ENCODE data around the gene GCLC. TPM values are rescaled to one million over a fixed set of nuclear protein-coding genes. Genes with fewer than 3 reads are reported as not detected.

GCLC gene
- total and polyA plus RNA-seq, 12 donors = 7.3 to 116 (median 37.9) TPM

GRCh38 chr6:53498649-53499048, 46.3 kb downstream of the GCLC start:
- TF ChIP-seq, protein P1, sequence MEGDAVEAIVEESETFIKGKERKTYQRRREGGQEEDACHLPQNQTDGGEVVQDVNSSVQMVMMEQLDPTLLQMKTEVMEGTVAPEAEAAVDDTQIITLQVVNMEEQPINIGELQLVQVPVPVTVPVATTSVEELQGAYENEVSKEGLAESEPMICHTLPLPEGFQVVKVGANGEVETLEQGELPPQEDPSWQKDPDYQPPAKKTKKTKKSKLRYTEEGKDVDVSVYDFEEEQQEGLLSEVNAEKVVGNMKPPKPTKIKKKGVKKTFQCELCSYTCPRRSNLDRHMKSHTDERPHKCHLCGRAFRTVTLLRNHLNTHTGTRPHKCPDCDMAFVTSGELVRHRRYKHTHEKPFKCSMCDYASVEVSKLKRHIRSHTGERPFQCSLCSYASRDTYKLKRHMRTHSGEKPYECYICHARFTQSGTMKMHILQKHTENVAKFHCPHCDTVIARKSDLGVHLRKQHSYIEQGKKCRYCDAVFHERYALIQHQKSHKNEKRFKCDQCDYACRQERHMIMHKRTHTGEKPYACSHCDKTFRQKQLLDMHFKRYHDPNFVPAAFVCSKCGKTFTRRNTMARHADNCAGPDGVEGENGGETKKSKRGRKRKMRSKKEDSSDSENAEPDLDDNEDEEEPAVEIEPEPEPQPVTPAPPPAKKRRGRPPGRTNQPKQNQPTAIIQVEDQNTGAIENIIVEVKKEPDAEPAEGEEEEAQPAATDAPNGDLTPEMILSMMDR (IDR thresholded peaks at IDR 0.05) = no peak
- no peak for TF ChIP-seq POLR2A (IDR thresholded peaks at IDR 0.05)
- no peak for DNase-seq
- Histone ChIP-seq H3K9me3 (replicated peaks in 1 of 3) (no peaks in the 10 kb centered on the region), H3K27me3 (no peaks in the 10 kb centered on the region), H3K4me1 (replicated peaks in 1 of 2) (peaks cover 0 to 6% of the 10 kb centered on the region in 2 donors), H3K36me3 (replicated peaks in 1 of 2) (peaks cover 0 to 39% of the 10 kb centered on the region in 2 donors), H3K4me3 (no peak overlapping the region), H3K27ac (no peak overlapping the region)
- intact Hi-C loops (cut with DNase I) = loop anchor here in 1 of 2 donors (5.0 to 10.0 kb wide), 3 partner anchors 44 to 226 kb away; no protein-coding TSS in a partner anchor
- WGBS, 4 donors = 92 to 95% (median 93%) methylated on average over 6 of the region's 6 CpGs

DNA sequence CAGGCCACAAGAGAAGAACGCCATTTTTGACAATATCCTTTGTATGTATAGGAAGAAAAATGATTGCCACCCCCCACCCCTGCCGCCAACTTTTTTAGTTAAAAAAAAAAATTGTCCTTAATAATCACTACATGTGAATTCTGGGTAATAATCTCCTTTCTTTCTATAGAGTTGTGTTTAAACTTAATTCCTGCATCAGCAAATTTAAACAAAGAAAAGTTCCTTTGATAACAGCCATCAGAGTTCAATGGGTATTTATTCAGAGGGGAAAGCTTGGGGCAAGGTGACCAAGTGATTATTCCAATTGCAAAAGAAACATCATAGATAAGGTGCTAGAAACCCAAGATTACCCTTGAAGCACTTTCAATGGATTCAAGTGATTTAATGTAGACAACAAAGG, 47.0 kb downstream of the GCLC start:
- H3K4me1 ChIP-seq (replicated peaks in 1 of 2) = peaks cover 0 to 14% of the 10 kb centered on the region in 2 donors
- TF ChIP-seq POLR2A (IDR thresholded peaks at IDR 0.05) = no peak
- TF ChIP-seq, protein P1 (IDR thresholded peaks at IDR 0.05) = no peak
- 72 to 98% (median 95%) methylated on average over 2 of the region's 2 CpGs for WGBS, 4 donors
- no peak for DNase-seq
- intact Hi-C loops (cut with DNase I) = loop anchor here in 1 of 2 donors (5.0 to 10.0 kb wide), 3 partner anchors 44 to 227 kb away; no protein-coding TSS in a partner anchor
- H3K4me3 ChIP-seq = no peak overlapping the region
- H3K27me3 ChIP-seq = no peaks in the 10 kb centered on the region
- no peaks in the 10 kb centered on the region for H3K9me3 ChIP-seq (replicated peaks in 1 of 3)
- peaks cover 0 to 34% of the 10 kb centered on the region in 2 donors for H3K36me3 ChIP-seq (replicated peaks in 1 of 2)
- H3K27ac ChIP-seq = no peak overlapping the region

DNA sequence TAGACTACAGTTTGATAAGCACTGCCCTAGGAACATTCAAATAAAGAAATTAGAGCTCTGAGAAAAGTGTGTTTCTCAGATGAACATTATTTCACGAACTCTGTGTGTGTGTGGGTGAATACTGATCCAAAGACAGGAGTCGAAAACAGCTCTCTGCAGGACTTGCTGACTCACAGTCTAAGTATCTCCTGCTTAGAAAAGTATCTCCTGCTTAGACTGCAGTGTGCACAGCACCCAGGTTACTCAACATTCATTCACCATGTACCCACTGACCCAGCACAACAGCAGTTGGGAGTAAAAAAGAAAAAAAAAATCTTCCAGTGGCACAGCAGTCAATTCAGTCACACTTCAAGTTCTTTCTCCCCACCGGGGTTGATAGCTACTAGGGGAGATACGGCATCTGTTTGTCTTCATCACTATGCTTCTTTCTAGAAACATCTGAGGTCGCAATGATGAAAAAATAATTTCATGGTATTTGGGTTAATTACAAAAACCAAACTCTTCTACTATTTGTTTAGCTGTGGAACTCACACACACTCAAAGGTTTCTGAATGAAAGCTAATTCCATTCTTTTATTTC, 48.0 kb downstream of the GCLC start:
- intact Hi-C loops (cut with DNase I) = loop anchor here in 1 of 2 donors (5.0 to 10.0 kb wide), 3 partner anchors 45 to 228 kb away; no protein-coding TSS in a partner anchor

More for the DNA sequence above, 48.0 kb downstream of the GCLC start:
- Histone ChIP-seq H3K27ac (no peak overlapping the region), H3K4me1 (replicated peaks in 1 of 2) (peaks cover 0 to 16% of the 10 kb centered on the region in 2 donors), H3K27me3 (no peaks in the 10 kb centered on the region), H3K4me3 (no peak overlapping the region), H3K9me3 (replicated peaks in 1 of 3) (no peaks in the 10 kb centered on the region), H3K36me3 (replicated peaks in 1 of 2) (peaks cover 0 to 32% of the 10 kb centered on the region in 2 donors)
- 56 to 84% (median 68%) methylated on average over 5 of the region's 5 CpGs for WGBS, 4 donors
- TF ChIP-seq POLR2A (IDR thresholded peaks at IDR 0.05) = no peak
- TF ChIP-seq, protein P1 (IDR thresholded peaks at IDR 0.05) = no peak
- DNase-seq = no peak

Measured in adrenal gland (tissue), 12 donors.